GM12872 (cell line): ENCODE measurements around the gene THAP7.

Experiments used
- TF ChIP-seq, protein P1 (sequence below): IDR thresholded peaks from 3 replicates; pipeline ENCODE4 v1.5.1; 2011; ENCODE audit warnings: low read depth, mild to moderate bottlenecking, low read length, moderate library complexity; ENCODE audit not compliant: insufficient read depth

The THAP7 gene

DNA sequence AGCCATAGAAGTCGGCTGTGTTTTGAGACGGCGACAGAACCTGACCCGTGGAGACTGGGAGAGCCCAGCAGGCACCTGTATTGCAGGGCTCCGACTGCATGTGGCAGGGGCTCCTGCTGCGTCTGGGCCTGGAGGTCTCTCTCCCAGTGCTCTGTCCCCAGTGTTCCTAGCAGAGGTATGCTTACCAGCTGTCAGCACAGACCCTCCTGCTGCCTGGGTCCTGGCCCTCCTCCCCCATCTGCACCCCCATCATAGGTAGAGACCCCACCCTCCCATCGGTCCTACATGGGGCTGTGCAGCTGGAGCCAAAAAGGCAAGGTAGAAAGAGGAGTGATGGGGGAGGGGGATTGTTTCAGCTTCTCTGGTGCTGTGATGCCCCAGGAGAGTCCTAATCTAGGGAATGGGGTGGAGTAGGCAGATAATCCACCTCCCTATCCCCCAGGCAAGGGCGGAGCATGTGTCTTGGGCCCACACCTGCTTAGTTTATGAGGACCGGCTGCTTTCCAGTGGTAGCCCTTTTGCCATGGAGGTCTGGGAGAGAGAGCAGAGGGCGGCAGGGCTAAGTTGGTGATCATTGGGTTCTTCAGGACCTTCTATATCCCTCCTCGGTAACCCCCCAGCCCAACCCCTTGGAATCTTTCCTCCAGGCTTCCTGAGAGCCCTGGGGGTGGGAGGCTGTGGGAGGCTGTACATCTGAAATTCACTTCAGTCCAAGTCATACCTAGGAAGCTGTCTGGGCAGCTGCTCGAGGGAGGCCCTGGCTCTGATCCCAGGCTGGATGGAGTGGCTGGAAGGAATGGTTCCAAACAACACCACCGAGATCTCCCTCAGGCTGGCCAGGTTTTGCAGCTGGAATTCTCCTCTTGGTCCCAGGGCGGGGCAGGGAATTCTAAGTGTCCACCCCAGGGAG is 25.1 kb upstream of the THAP7 start:
- TF ChIP-seq, protein P1, sequence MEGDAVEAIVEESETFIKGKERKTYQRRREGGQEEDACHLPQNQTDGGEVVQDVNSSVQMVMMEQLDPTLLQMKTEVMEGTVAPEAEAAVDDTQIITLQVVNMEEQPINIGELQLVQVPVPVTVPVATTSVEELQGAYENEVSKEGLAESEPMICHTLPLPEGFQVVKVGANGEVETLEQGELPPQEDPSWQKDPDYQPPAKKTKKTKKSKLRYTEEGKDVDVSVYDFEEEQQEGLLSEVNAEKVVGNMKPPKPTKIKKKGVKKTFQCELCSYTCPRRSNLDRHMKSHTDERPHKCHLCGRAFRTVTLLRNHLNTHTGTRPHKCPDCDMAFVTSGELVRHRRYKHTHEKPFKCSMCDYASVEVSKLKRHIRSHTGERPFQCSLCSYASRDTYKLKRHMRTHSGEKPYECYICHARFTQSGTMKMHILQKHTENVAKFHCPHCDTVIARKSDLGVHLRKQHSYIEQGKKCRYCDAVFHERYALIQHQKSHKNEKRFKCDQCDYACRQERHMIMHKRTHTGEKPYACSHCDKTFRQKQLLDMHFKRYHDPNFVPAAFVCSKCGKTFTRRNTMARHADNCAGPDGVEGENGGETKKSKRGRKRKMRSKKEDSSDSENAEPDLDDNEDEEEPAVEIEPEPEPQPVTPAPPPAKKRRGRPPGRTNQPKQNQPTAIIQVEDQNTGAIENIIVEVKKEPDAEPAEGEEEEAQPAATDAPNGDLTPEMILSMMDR = no peak

GRCh38 chr22:21025763-21026755 is 24.1 kb upstream of the THAP7 start:
- TF ChIP-seq, protein P1 = no peak

GRCh38 chr22:21025266-21025665 is 23.3 kb upstream of the THAP7 start:
- TF ChIP-seq, protein P1 = no peak

- TF ChIP-seq, protein P1 = 0 out of 3 replicates have a peak, but pooled peaks have one; percentile 27
Measured at GRCh38 chr22:21022955-21023614, 21.2 kb upstream of the THAP7 start.

DNA sequence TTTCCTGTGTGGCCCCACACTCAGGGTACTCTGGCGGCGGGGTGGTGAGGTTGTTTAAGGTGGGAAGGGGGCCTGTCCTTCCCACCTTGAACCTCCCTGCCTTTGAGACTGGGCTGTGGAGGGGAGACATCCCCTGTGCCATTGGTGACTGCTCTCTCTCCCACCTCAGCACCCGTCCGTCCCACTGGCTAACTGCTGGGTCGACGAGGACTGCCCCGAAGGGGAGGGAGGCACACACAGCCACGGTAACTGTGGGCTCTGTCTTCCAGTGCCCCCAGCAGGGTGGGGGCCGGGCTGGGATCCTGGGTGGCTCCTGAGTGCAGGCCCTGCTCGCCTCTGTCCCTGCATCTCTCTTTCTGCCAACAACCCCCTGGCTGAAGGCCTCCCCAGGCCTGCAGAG is 20.6 kb upstream of the THAP7 start:
- TF ChIP-seq, protein P1 = no peak

- TF ChIP-seq, protein P1 = peak; percentile 64
Measured at GRCh38 chr22:21020802-21021429, 19.0 kb upstream of the THAP7 start.
